KMS-11 (cell line): ENCODE data around the gene PICALM.

Source experiments
- H2AFZ ChIP-seq: fragments of 200-600 bp; sonication (generic); 2 replicates; pipeline ENCODE4 v1.6.1; 2016; ENCODE audit warnings: antibody characterized with exemption, mixed run types, low read depth
- H3K27ac ChIP-seq: fragments of 200-600 bp; sonication (generic); 2 replicates; pipeline ENCODE4 v1.6.1; 2016; ENCODE audit warnings: mild to moderate bottlenecking, mixed run types
- H3K27me3 ChIP-seq: fragments of 200-600 bp; sonication (generic); 2 replicates; pipeline ENCODE4 v1.6.1; 2017; ENCODE audit warnings: mild to moderate bottlenecking, low read depth, mixed run types, moderate library complexity; ENCODE audit not compliant: insufficient read depth
- H3K36me3 ChIP-seq: fragments of 200-600 bp; sonication (generic); 2 replicates; pipeline ENCODE4 v1.6.1; 2017; ENCODE audit warnings: mild to moderate bottlenecking, mixed run types; ENCODE audit not compliant: insufficient read depth
- H3K4me1 ChIP-seq: fragments of 200-600 bp; sonication (generic); 2 replicates; pipeline ENCODE4 v1.6.1; 2016; ENCODE audit warnings: mild to moderate bottlenecking, low read depth, mixed run types; ENCODE audit not compliant: poor library complexity, severe bottlenecking
- H3K4me2 ChIP-seq: fragments of 200-600 bp; sonication (generic); 2 replicates; pipeline ENCODE4 v1.7.0; 2016; ENCODE audit warnings: mild to moderate bottlenecking, mixed run types
- H3K4me3 ChIP-seq: fragments of 200-600 bp; sonication (generic); IDR thresholded peaks from 2 replicates; pipeline ENCODE4 v1.6.1; 2017; ENCODE audit warnings: low read depth, low read length, mixed read lengths; ENCODE audit not compliant: insufficient read depth
- H3K79me2 ChIP-seq: fragments of 200-600 bp; sonication (generic); 2 replicates; pipeline ENCODE4 v1.6.1; 2016; ENCODE audit warnings: low read depth, mixed run types; ENCODE audit not compliant: insufficient read depth
- H3K9ac ChIP-seq: fragments of 200-600 bp; sonication (generic); 2 replicates; pipeline ENCODE4 v1.6.1; 2016; ENCODE audit warnings: mild to moderate bottlenecking, mixed run types
- H4K20me1 ChIP-seq: fragments of 200-600 bp; sonication (generic); 2 replicates; pipeline ENCODE4 v1.6.1; 2016; ENCODE audit warnings: mild to moderate bottlenecking, mixed run types; ENCODE audit not compliant: insufficient read depth
- CTCF ChIP-seq: fragments of 200-600 bp; sonication (generic); conservative IDR thresholded peaks from 2 replicates; pipeline ENCODE4 v1.6.1; 2017; ENCODE audit warnings: low read depth, mild to moderate bottlenecking, antibody characterized with exemption, low read length, moderate library complexity, mixed read lengths

PICALM gene

DNA sequence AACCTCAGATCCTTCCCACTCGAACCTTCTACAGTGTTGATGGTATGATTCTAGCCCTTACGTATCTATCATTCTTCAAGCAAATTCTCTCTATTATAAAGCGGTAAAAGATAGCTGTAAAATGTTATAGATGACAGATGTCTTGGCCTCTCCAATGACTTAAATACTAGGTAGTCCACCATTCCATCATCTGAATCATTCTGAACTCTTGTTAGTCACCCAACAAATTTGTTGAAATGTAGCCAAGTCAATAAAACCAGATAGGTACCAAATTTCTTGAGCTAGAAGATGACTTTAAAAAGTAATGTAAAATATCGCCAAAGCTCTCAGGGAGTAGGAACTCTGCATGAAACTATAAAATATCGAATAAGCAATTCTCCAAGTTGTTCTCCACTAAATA is 32.6 kb upstream of the PICALM start:
- no peaks in the 10 kb centered on the region for H4K20me1 ChIP-seq
- H3K4me2 ChIP-seq = no peak overlapping the region
- no peaks in the 10 kb centered on the region for H3K4me1 ChIP-seq
- H2AFZ ChIP-seq = no peak overlapping the region
- no peaks in the 10 kb centered on the region for H3K27me3 ChIP-seq
- no peaks in the 10 kb centered on the region for H3K79me2 ChIP-seq
- H3K27ac ChIP-seq = no peak overlapping the region
- H3K4me3 ChIP-seq = no peak overlapping the region
- no peaks in the 10 kb centered on the region for H3K36me3 ChIP-seq
- TF ChIP-seq CTCF = no peak
- H3K9ac ChIP-seq = no peak overlapping the region

- H3K4me3 ChIP-seq = no peak overlapping the region
- H3K79me2 ChIP-seq = no peaks in the 10 kb centered on the region
- H3K4me1 ChIP-seq = no peaks in the 10 kb centered on the region
- no peaks in the 10 kb centered on the region for H3K27me3 ChIP-seq
- H3K9ac ChIP-seq = no peak overlapping the region
- no peaks in the 10 kb centered on the region for H3K36me3 ChIP-seq
- TF ChIP-seq CTCF = no peak
- no peaks in the 10 kb centered on the region for H4K20me1 ChIP-seq
- H2AFZ ChIP-seq = no peak overlapping the region
- H3K4me2 ChIP-seq = no peak overlapping the region
- no peak overlapping the region for H3K27ac ChIP-seq
These were observed 31.0 kb upstream of the PICALM start for GRCh38 chr11:86099874-86100273.

- Histone ChIP-seq H3K4me2 (no peak overlapping the region), H3K27me3 (no peaks in the 10 kb centered on the region), H3K27ac (no peak overlapping the region), H3K79me2 (no peaks in the 10 kb centered on the region), H3K36me3 (no peaks in the 10 kb centered on the region), H3K9ac (no peak overlapping the region), H3K4me3 (no peak overlapping the region), H3K4me1 (no peaks in the 10 kb centered on the region), H4K20me1 (no peaks in the 10 kb centered on the region), H2AFZ (no peak overlapping the region)
- TF ChIP-seq CTCF = no peak
These were observed 29.1 kb upstream of the PICALM start for GRCh38 chr11:86097980-86098379.

DNA sequence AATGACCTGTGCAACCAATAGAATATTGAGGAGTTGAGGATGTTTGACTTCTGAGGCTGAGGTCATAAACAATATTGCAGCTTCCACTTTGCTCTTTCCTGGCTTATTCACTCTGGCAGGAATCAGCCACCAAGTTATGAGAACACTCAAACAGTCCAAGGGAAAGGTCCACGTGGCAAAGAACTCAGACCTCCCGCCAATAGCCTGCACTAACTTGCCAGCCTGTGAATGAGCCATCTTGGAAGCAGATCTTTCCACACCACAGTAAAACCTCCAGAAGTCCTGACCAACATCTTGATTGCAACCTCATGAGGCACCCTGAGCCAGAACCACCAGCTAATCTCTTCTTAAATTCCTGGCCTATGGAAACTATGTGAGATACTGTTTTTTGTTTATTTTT is 22.7 kb upstream of the PICALM start:
- H3K79me2 ChIP-seq = no peaks in the 10 kb centered on the region
- H3K4me2 ChIP-seq = no peak overlapping the region
- H3K4me1 ChIP-seq = peaks cover 9% of the 10 kb centered on the region
- H3K9ac ChIP-seq = no peak overlapping the region
- no peaks in the 10 kb centered on the region for H3K27me3 ChIP-seq
- no peak overlapping the region for H3K27ac ChIP-seq
- no peaks in the 10 kb centered on the region for H4K20me1 ChIP-seq
- TF ChIP-seq CTCF = no peak
- no peak overlapping the region for H3K4me3 ChIP-seq
- no peaks in the 10 kb centered on the region for H3K36me3 ChIP-seq
- no peak overlapping the region for H2AFZ ChIP-seq

GRCh38 chr11:86091086-86091485 is 22.2 kb upstream of the PICALM start:
- Histone ChIP-seq H2AFZ (no peak overlapping the region), H3K4me1 (peaks cover 9% of the 10 kb centered on the region), H3K27ac (no peak overlapping the region), H4K20me1 (no peaks in the 10 kb centered on the region), H3K4me3 (no peak overlapping the region), H3K4me2 (no peak overlapping the region), H3K9ac (no peak overlapping the region), H3K36me3 (no peaks in the 10 kb centered on the region), H3K79me2 (no peaks in the 10 kb centered on the region), H3K27me3 (no peaks in the 10 kb centered on the region)
- no peak for TF ChIP-seq CTCF
